PC-3 (cell line): ENCODE results near the gene CEACAM21.

Experiments used
- EZH2 ChIP-seq: fragments of 300-600 bp; sonication (generic); IDR thresholded peaks from one replicate; pipeline ENCODE4 v1.6.1; 2017; ENCODE audit warnings: antibody characterized with exemption, mild to moderate bottlenecking, low read length; ENCODE audit not compliant: unreplicated experiment
- EZH2phosphoT487 ChIP-seq: fragments of 300-600 bp; sonication (generic); IDR thresholded peaks from 2 replicates; pipeline ENCODE4 v1.6.1; 2018; ENCODE audit warnings: mild to moderate bottlenecking, antibody characterized with exemption, low read length, borderline replicate concordance
- TF ChIP-seq, protein P1 (sequence below): fragments of 300-600 bp; sonication (generic); conservative IDR thresholded peaks from 2 replicates; pipeline ENCODE4 v1.5.1; 2017; ENCODE audit warnings: antibody characterized with exemption, low read depth, mild to moderate bottlenecking, low read length

DNA sequence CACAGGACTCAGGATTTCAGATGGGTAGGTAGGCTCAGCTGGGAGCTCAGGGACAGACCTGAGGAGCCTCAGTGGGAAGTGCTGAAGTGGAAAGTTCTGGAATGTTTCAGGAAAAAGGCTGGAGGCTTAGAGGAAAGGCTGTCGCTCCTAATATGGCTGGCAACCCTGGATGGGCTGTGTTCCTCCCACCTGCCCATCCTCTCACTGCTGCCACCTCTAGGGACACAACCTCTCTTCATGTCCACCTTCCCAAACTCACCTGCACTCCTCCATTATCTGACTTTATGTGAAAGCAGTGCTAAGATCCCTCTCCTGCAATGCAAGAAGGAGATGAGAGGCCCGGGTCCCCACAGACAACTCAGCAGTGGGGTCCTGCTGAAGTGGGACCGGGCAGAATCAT, 5.8 kb upstream of the CEACAM21 start:
- TF ChIP-seq, protein P1, sequence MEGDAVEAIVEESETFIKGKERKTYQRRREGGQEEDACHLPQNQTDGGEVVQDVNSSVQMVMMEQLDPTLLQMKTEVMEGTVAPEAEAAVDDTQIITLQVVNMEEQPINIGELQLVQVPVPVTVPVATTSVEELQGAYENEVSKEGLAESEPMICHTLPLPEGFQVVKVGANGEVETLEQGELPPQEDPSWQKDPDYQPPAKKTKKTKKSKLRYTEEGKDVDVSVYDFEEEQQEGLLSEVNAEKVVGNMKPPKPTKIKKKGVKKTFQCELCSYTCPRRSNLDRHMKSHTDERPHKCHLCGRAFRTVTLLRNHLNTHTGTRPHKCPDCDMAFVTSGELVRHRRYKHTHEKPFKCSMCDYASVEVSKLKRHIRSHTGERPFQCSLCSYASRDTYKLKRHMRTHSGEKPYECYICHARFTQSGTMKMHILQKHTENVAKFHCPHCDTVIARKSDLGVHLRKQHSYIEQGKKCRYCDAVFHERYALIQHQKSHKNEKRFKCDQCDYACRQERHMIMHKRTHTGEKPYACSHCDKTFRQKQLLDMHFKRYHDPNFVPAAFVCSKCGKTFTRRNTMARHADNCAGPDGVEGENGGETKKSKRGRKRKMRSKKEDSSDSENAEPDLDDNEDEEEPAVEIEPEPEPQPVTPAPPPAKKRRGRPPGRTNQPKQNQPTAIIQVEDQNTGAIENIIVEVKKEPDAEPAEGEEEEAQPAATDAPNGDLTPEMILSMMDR, result no peak
- TF ChIP-seq EZH2 (no peak), EZH2phosphoT487 (no peak)
